IPS-18a (cell line): ENCODE measurements around the gene GDPGP1.

Source experiments
- H3K27ac ChIP-seq: one replicate; pipeline ENCODE4 v1.5.1; 2013; ENCODE audit warnings: low read length
- H3K27me3 ChIP-seq: one replicate; pipeline ENCODE4 v1.6.1; 2013; ENCODE audit warnings: mild to moderate bottlenecking, low read length; ENCODE audit not compliant: control insufficient read depth, insufficient read depth
- H3K36me3 ChIP-seq: one replicate; pipeline ENCODE4 v1.6.1; 2013; ENCODE audit warnings: low read depth, low read length; ENCODE audit not compliant: control insufficient read depth
- H3K4me1 ChIP-seq: one replicate; pipeline ENCODE4 v1.6.1; 2013; ENCODE audit warnings: low read depth, low read length; ENCODE audit not compliant: control insufficient read depth
- H3K4me3 ChIP-seq: one replicate; pipeline ENCODE4 v1.5.1; 2013; ENCODE audit warnings: low read length
- H3K9ac ChIP-seq: one replicate; pipeline ENCODE4 v1.6.1; 2013; ENCODE audit warnings: mild to moderate bottlenecking, low read length, moderate library complexity
- H3K9me3 ChIP-seq: one replicate; pipeline ENCODE4 v1.6.1; 2013; ENCODE audit warnings: low read depth, low read length; ENCODE audit not compliant: control insufficient read depth

The GDPGP1 gene

GRCh38 chr15:90219421-90220141 lies 14.4 kb upstream of the GDPGP1 start:
- Histone ChIP-seq H3K27ac (no peak overlapping the region), H3K9ac (no peak overlapping the region), H3K4me1 (no peaks in the 10 kb centered on the region), H3K9me3 (no peaks in the 10 kb centered on the region), H3K36me3 (peaks cover 19% of the 10 kb centered on the region), H3K27me3 (no peaks in the 10 kb centered on the region), H3K4me3 (no peak overlapping the region)

- no peak overlapping the region for H3K27ac ChIP-seq
- H3K27me3 ChIP-seq = no peaks in the 10 kb centered on the region
- H3K9me3 ChIP-seq = no peaks in the 10 kb centered on the region
- no peaks in the 10 kb centered on the region for H3K4me1 ChIP-seq
- H3K4me3 ChIP-seq = no peak overlapping the region
- H3K9ac ChIP-seq = no peak overlapping the region
- H3K36me3 ChIP-seq = peaks cover 34% of the 10 kb centered on the region
Measured at GRCh38 chr15:90221246-90221900, 12.6 kb upstream of the GDPGP1 start.

GRCh38 chr15:90222547-90222946 lies 11.5 kb upstream of the GDPGP1 start:
- H3K4me1 ChIP-seq = no peaks in the 10 kb centered on the region
- no peaks in the 10 kb centered on the region for H3K27me3 ChIP-seq
- no peak overlapping the region for H3K9ac ChIP-seq
- H3K9me3 ChIP-seq = no peaks in the 10 kb centered on the region
- no peak overlapping the region for H3K4me3 ChIP-seq
- peaks cover 34% of the 10 kb centered on the region for H3K36me3 ChIP-seq
- H3K27ac ChIP-seq = no peak overlapping the region

- Histone ChIP-seq H3K27me3 (no peaks in the 10 kb centered on the region), H3K36me3 (peaks cover 39% of the 10 kb centered on the region), H3K27ac (no peak overlapping the region)
Measured at GRCh38 chr15:90223441-90224165, 10.4 kb upstream of the GDPGP1 start.

GRCh38 chr15:90225047-90225446 lies 9.0 kb upstream of the GDPGP1 start:
- H3K27ac ChIP-seq = no peak overlapping the region

More at GRCh38 chr15:90223441-90224165, 10.4 kb upstream of the GDPGP1 start:
- Histone ChIP-seq H3K4me1 (no peaks in the 10 kb centered on the region), H3K9me3 (no peaks in the 10 kb centered on the region), H3K4me3 (no peak overlapping the region), H3K9ac (no peak overlapping the region)

GRCh38 chr15:90225504-90226234 lies 8.3 kb upstream of the GDPGP1 start:
- no peak overlapping the region for H3K27ac ChIP-seq
- H3K27me3 ChIP-seq = no peaks in the 10 kb centered on the region
- H3K4me3 ChIP-seq = no peak overlapping the region
- peaks cover 54% of the 10 kb centered on the region for H3K36me3 ChIP-seq
- H3K9ac ChIP-seq = no peak overlapping the region
- no peaks in the 10 kb centered on the region for H3K9me3 ChIP-seq
- H3K4me1 ChIP-seq = no peaks in the 10 kb centered on the region

More at GRCh38 chr15:90225047-90225446, 9.0 kb upstream of the GDPGP1 start:
- H3K4me1 ChIP-seq = no peaks in the 10 kb centered on the region
- no peaks in the 10 kb centered on the region for H3K27me3 ChIP-seq
- no peaks in the 10 kb centered on the region for H3K9me3 ChIP-seq
- H3K36me3 ChIP-seq = peaks cover 51% of the 10 kb centered on the region
- H3K9ac ChIP-seq = no peak overlapping the region
- H3K4me3 ChIP-seq = no peak overlapping the region

GRCh38 chr15:90227336-90227735 lies 6.7 kb upstream of the GDPGP1 start:
- Histone ChIP-seq H3K27me3 (no peaks in the 10 kb centered on the region), H3K9ac (no peak overlapping the region), H3K4me1 (no peaks in the 10 kb centered on the region), H3K4me3 (no peak overlapping the region), H3K36me3 (peaks cover 54% of the 10 kb centered on the region), H3K27ac (no peak overlapping the region), H3K9me3 (no peaks in the 10 kb centered on the region)

GRCh38 chr15:90227816-90228772 lies 5.9 kb upstream of the GDPGP1 start:
- Histone ChIP-seq H3K27me3 (no peaks in the 10 kb centered on the region), H3K4me1 (no peaks in the 10 kb centered on the region), H3K36me3 (peaks cover 53% of the 10 kb centered on the region), H3K4me3 (no peak overlapping the region), H3K9me3 (no peaks in the 10 kb centered on the region), H3K9ac (no peak overlapping the region), H3K27ac (no peak overlapping the region)

GRCh38 chr15:90228960-90229359 lies 5.0 kb upstream of the GDPGP1 start:
- Histone ChIP-seq H3K9ac (no peak overlapping the region), H3K4me1 (no peaks in the 10 kb centered on the region), H3K4me3 (no peak overlapping the region), H3K9me3 (no peaks in the 10 kb centered on the region), H3K27ac (no peak overlapping the region), H3K27me3 (no peaks in the 10 kb centered on the region), H3K36me3 (peaks cover 44% of the 10 kb centered on the region)

- Histone ChIP-seq H3K36me3 (peaks cover 34% of the 10 kb centered on the region), H3K4me1 (peaks cover 6% of the 10 kb centered on the region), H3K9ac (no peak overlapping the region), H3K27me3 (no peaks in the 10 kb centered on the region), H3K27ac (no peak overlapping the region), H3K9me3 (no peaks in the 10 kb centered on the region), H3K4me3 (no peak overlapping the region)
Measured at GRCh38 chr15:90230071-90230494, 3.9 kb upstream of the GDPGP1 start.
